OCI-LY1 (cell line): ENCODE data around the gene TSC1.

Source experiments
- H2AFZ ChIP-seq: fragments of 200-600 bp; sonication (generic), shearing (Covaris generic); 2 replicates; pipeline ENCODE4 v1.6.0; 2014; ENCODE audit warnings: antibody characterized with exemption, mild to moderate bottlenecking, low read length
- H3F3A ChIP-seq: fragments of 200-600 bp; sonication (generic), shearing (Covaris generic); 2 replicates; pipeline ENCODE4 v1.6.0; 2014; ENCODE audit warnings: mild to moderate bottlenecking, antibody characterized with exemption, low read length, moderate library complexity; ENCODE audit not compliant: insufficient read depth
- H3K27ac ChIP-seq: fragments of 200-600 bp; sonication (generic); 2 replicates; pipeline ENCODE4 v1.5.1; 2014; ENCODE audit warnings: low read length, mixed run types, mild to moderate bottlenecking, low read depth; ENCODE audit not compliant: poor library complexity, severe bottlenecking
- H3K27me3 ChIP-seq: fragments of 200-600 bp; sonication (generic); 2 replicates; pipeline ENCODE4 v1.6.0; 2014; ENCODE audit warnings: antibody characterized with exemption, mild to moderate bottlenecking, low read length, moderate library complexity; ENCODE audit not compliant: insufficient read depth
- H3K36me3 ChIP-seq: fragments of 200-600 bp; sonication (generic); 2 replicates; pipeline ENCODE4 v1.6.1; 2014; ENCODE audit warnings: mild to moderate bottlenecking, antibody characterized with exemption, low read length, moderate library complexity, mixed read lengths; ENCODE audit not compliant: insufficient read depth
- H3K4me1 ChIP-seq: fragments of 200-600 bp; sonication (generic); 2 replicates; pipeline ENCODE4 v1.5.1; 2014; ENCODE audit warnings: mild to moderate bottlenecking, low read length, moderate library complexity; ENCODE audit not compliant: insufficient read depth, severe bottlenecking
- H3K4me2 ChIP-seq: fragments of 200-600 bp; sonication (generic), shearing (Covaris generic); 2 replicates; pipeline ENCODE4 v1.6.1; 2014; ENCODE audit warnings: low read length
- H3K4me3 ChIP-seq: fragments of 200-600 bp; sonication (generic); 2 replicates; pipeline ENCODE4 v1.5.1; 2014; ENCODE audit warnings: low read length, low read depth, mild to moderate bottlenecking, mixed read lengths; ENCODE audit not compliant: poor library complexity, severe bottlenecking
- H3K79me2 ChIP-seq: fragments of 200-600 bp; shearing (Covaris generic); 2 replicates; pipeline ENCODE4 v1.6.1; 2016; ENCODE audit warnings: mixed run types, low read length, mixed read lengths; ENCODE audit not compliant: insufficient read depth
- H3K9ac ChIP-seq: fragments of 200-600 bp; sonication (generic), shearing (Covaris generic); 2 replicates; pipeline ENCODE4 v1.6.1; 2014; ENCODE audit warnings: mild to moderate bottlenecking, low read length, mixed read lengths
- H3K9me2 ChIP-seq: fragments of 200-600 bp; sonication (generic), shearing (Covaris generic); 2 replicates; pipeline ENCODE4 v1.6.1; 2014; ENCODE audit warnings: low read depth, mild to moderate bottlenecking, low read length, mixed read lengths
- H3K9me3 ChIP-seq: fragments of 200-600 bp; shearing (Covaris generic); 2 replicates; pipeline ENCODE4 v1.6.1; 2014; ENCODE audit warnings: low read length, mixed read lengths
- H4K20me1 ChIP-seq: fragments of 200-600 bp; sonication (generic), shearing (Covaris generic); 2 replicates; pipeline ENCODE4 v1.6.0; 2016; ENCODE audit warnings: mild to moderate bottlenecking, low read length; ENCODE audit not compliant: insufficient read depth
- CTCF ChIP-seq: fragments of 200-600 bp; sonication (generic), shearing (Covaris generic); IDR thresholded peaks from 2 replicates; pipeline ENCODE4 v1.5.1; 2017; ENCODE audit warnings: mild to moderate bottlenecking, antibody characterized with exemption, low read length, moderate library complexity, mixed read lengths
- EZH2 ChIP-seq: fragments of 200-600 bp; sonication (generic), shearing (Covaris generic); IDR thresholded peaks from 2 replicates; pipeline ENCODE4 v1.8.0; 2017; ENCODE audit warnings: borderline replicate concordance, mixed run types, mild to moderate bottlenecking, antibody characterized with exemption, low read length, moderate library complexity, mixed read lengths

The TSC1 gene

GRCh38 chr9:132978451-132979131, 34.2 kb upstream of the TSC1 start, which contains the start of gene GFI1B:
Gene GFI1B, plus strand, starts transcription at chr9:132978694. Its CDS starts 7,985 bp downstream, at chr9:132986679.
- no peak within 1 kb of the TSS for H3K27ac ChIP-seq
- no peaks in the 10 kb centered on the region for H3K9me2 ChIP-seq
- no peaks in the 10 kb centered on the region for H3K36me3 ChIP-seq
- no peak within 1 kb of the TSS for H2AFZ ChIP-seq
- H3K79me2 ChIP-seq, result no peaks in the 10 kb centered on the region
- no peak within 1 kb of the TSS for H3K9ac ChIP-seq
- H3K4me1 ChIP-seq, result peaks cover 13% of the 10 kb centered on the region
- no peaks in the 10 kb centered on the region for H4K20me1 ChIP-seq
- peaks cover 7% of the 10 kb centered on the region for H3K27me3 ChIP-seq
- H3K4me3 ChIP-seq, result no peak within 1 kb of the TSS
- H3K4me2 ChIP-seq, result no peak within 1 kb of the TSS
- H3F3A ChIP-seq, result no peaks in the 10 kb centered on the region
- H3K9me3 ChIP-seq, result peaks cover 3% of the 10 kb centered on the region; the same call in 1 of the 2 replicates
- TF ChIP-seq CTCF (no peak), EZH2 (no peak)

- H3K79me2 ChIP-seq, result no peaks in the 10 kb centered on the region
- no peak overlapping the region for H3K9ac ChIP-seq
Measured at GRCh38 chr9:132978112-132978450, 33.7 kb upstream of the TSC1 start.

GRCh38 chr9:132976571-132976970, 32.2 kb upstream of the TSC1 start:
- Histone ChIP-seq H3K27me3 (peaks cover 10% of the 10 kb centered on the region; the same call in 1 of the 2 replicates), H3K9ac (no peak overlapping the region)

More at GRCh38 chr9:132978112-132978450, 33.7 kb upstream of the TSC1 start:
- Histone ChIP-seq H3K4me2 (no peak overlapping the region), H2AFZ (no peak overlapping the region), H3K27ac (no peak overlapping the region), H4K20me1 (no peaks in the 10 kb centered on the region), H3K4me1 (peaks cover 13% of the 10 kb centered on the region), H3F3A (no peaks in the 10 kb centered on the region), H3K36me3 (no peaks in the 10 kb centered on the region), H3K9me2 (no peaks in the 10 kb centered on the region), H3K4me3 (no peak overlapping the region), H3K27me3 (peaks cover 10% of the 10 kb centered on the region; the same call in 1 of the 2 replicates), H3K9me3 (peaks cover 3% of the 10 kb centered on the region; the same call in 1 of the 2 replicates)
- TF ChIP-seq EZH2 (no peak), CTCF (no peak)

More at GRCh38 chr9:132976571-132976970, 32.2 kb upstream of the TSC1 start:
- Histone ChIP-seq H3K9me3 (peaks cover 3% of the 10 kb centered on the region; the same call in 1 of the 2 replicates), H3K9me2 (no peaks in the 10 kb centered on the region), H3K36me3 (no peaks in the 10 kb centered on the region), H3F3A (no peaks in the 10 kb centered on the region), H2AFZ (no peak overlapping the region), H4K20me1 (no peaks in the 10 kb centered on the region), H3K79me2 (no peaks in the 10 kb centered on the region), H3K27ac (no peak overlapping the region), H3K4me1 (peaks cover 13% of the 10 kb centered on the region), H3K4me3 (no peak overlapping the region), H3K4me2 (no peak overlapping the region)
- TF ChIP-seq CTCF, result no peak
- no peak for TF ChIP-seq EZH2
